ENCODE measurements around the gene PTPRN2.

The PTPRN2 gene

DNA sequence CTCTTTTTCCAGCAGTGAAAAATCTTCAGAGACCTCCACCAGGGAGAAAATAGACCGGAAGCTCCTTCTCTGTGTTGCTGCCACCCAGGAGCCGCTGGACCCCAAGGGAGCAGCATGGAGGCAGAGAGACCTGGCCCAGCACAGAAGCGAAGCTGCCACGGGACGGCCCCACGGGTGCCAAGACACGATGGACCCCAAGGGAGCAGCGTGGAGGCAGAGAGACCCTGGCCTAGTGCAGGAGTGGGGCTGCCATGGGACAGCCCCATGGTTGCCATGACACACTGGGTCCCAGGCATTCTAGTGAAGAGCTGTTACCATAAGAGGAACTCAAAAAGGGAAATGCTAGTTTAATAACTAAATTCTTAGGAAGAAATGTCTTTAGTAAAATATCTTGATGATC is 186.3 kb downstream of the PTPRN2 start:
- DNase-seq (ENCODE audit: low spot score) = no peak

DNA sequence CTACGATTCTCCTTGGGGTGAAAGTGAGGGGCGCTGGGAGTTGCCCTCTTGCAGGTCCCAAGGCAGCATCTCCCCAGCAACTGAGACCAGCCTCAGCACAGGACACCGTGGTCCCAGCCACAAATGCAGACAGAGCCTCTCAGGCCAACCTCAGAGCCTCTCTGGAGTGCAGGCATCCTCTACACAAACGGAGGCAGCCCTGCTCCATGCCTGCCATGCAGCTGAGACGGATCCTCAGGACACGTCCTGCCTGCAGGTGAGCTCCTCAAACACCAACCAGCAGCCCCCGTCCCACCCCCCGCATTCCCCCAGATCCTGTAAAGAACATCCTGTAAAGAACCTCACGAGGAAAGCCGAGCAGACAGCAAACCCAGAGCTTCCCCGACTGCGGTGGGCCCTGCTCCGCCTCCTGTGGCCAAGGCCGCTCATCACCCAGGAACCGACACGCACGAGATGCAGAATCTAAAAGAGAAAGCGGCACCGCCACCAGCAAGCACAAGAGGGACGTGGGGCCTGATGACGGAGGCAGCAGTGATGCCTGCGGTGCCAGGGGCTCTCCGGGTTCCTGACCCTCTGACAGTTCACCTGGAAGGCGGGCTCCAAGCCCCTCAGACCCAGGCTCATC is 186.9 kb downstream of the PTPRN2 start:
- no peak for DNase-seq (ENCODE audit: low spot score)

- DNase-seq (ENCODE audit: low spot score) = no peak
Observed at GRCh38 chr7:158399762-158400161, 187.9 kb downstream of the PTPRN2 start.

DNA sequence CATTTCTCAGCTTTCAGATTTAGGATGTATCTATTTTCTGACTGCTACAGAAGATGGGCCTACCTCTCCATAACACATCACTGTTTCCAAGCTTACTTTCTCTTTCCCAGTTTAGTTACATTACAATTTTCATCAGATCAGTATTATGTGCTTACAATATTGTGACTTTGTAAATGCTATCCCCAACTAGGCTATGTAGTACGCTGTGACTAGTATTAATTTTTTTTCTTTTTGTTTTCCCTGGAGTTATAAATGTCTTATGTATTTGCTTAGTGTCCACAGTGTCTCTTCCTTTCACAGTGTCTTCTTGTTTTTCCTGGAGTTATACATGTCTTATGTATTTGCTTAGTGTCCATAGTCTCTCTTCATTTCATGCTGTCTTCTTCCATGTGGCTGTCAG is 188.9 kb downstream of the PTPRN2 start:
- no peak for DNase-seq (ENCODE audit: low spot score)

DNA sequence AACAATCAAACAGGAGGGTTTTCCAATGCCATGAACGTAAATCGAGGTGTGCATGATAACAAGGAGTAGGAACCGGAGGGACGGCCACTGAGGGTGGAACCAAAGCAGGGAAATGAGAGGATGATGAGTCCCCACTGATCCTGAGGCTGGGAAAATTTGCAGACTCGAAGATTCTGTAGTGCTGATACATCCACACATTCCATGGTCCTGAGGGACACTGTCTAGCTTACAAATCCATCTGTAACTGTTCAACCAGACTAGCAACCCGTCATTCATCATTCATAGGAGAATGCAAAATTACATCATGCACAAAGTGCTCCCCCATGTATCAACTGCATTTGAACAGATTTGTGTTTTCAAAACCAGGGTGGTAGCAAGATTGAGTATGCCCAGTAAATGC is 189.7 kb downstream of the PTPRN2 start:
- no peak for DNase-seq (ENCODE audit: low spot score)

DNA sequence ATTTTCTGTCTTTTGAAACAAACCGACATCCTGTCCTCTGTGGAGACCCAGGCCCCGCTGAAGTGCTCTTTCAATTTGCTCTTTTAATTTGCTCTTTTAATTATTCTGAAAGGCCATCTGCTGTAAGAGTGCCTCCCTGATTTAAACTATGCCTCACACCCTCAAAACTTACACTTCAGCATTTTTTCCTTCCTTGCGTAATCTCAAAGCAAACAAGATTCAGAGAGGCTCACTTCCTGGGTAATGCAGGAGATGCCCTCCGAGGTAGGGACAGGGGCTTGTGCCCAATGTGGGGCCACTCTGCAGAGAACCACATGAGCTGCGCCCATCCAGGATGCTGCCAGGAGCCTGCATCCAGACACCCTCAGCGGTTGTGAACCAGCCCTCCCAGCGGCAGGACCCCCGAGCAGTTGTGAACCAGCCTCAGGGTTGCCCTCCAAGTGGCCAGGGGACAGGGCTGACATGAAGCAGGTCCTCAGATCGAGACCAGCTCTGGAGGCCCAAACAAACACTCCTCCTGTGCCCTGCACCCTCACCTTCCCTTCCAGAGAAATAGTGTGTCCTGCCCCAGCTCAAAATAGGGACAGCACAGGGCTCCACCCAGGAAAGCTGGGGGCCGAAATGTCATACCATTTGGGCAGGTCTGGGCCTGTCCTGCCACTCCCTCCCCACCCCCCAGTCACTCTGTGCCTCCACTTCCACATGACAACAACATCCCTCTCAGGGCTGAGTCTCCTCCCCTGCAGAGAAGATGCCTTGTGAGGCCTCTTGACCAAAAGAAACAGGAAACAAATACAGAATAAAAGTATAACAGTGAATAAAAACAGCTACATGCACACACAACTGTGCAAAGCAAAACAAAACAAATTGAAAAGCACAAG is 190.4 kb downstream of the PTPRN2 start:
- DNase-seq (ENCODE audit: low spot score) = no peak

- no peak for DNase-seq (ENCODE audit: low spot score)
Observed at GRCh38 chr7:158396301-158396905, 191.2 kb downstream of the PTPRN2 start.

DNA sequence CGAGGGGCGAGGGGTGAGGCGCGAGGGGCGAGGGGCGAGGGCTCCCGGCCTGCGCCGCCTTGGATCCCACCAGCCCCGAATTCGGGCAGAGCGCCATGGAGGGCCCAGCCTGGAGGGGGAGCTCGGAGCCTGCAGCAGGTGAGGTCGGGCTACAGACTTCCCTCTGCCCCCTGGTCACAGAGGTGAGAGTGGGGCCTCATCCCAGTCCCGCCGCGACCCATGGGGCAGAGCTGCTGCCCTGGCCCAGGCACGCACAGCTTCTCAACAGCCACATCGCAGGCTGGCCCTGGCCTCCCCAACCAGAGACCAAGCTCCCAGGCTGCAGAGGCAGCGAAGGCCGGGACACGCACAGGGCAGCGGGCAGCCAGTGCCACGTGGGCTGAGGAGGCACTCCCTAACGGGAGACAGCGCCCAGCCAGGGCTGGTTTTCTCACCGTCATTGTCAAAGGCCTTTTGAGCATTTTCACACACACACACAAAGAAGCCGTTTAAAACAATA is 191.8 kb downstream of the PTPRN2 start:
- no peak for DNase-seq (ENCODE audit: low spot score)

DNA sequence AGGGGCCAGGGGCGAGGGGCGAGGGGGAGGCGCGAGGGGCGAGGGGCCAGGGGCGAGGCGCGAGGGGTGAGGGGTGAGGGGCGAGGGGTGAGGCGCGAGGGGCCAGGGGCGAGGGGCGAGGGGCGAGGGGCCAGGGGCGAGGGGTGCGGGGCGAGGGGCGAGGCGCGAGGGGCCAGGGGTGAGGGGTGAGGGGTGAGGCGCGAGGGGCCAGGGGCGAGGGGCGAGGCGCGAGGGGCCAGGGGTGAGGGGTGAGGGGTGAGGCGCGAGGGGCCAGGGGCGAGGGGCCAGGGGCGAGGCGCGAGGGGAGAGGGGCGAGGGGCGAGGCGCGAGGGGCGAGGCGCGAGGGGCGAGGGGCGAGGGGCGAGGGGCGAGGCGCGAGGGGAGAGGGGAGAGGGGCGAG is 192.3 kb downstream of the PTPRN2 start:
- DNase-seq (ENCODE audit: low spot score) = no peak

DNA sequence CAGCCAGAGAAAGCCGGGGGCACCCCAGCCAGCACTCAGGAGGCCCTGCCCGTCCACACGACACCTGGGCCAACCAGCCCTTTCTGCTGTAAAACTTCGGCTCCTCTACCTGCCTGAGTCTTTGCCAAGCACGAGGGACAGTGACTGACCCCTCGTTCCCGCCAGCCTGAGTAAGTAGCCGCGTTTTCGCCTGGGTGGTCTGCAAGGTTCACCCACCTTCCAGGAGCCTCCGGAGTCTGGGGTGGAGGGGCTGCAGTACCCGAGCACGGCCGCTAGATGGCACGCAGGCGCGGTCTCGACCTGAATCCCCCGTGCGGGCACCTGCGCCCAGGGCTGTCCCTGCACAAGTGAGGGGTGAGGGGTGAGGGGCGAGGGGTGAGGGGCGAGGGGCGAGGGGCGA is 192.7 kb downstream of the PTPRN2 start:
- no peak for DNase-seq (ENCODE audit: low spot score)

DNA sequence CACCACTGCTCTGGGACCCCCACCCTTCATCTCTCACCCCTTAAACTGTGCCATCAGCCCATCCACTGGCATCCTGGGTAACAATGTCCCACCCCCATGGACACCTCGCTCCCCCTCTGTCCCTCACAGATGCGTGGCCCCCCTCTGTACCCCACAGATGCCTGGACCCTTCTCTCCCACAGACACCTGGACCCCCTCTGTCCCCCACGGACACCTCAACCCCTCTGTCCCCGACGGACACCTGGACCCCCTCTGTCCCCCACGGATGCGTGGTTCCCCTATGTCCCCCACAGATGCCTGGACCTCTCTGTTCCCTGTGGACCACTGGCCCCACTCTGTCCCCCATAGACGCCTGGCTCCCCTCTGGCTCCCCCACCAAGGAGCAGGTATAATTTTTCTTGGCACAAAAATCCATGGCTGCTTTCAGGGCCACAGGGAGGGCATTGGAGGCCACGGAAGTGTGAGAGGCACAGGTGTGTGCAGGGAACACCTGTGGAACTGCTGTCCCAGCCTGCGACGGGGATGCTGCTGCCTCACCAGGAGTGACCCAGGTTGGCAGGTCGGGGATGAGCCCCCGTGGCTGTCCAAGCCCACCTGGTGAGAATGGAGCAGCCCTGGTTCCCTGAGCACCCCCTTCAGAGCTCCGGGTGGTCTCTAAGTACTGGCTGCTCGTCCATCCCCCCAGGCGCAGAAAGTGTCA is 193.5 kb downstream of the PTPRN2 start:
- DNase-seq (ENCODE audit: low spot score) = no peak

DNA sequence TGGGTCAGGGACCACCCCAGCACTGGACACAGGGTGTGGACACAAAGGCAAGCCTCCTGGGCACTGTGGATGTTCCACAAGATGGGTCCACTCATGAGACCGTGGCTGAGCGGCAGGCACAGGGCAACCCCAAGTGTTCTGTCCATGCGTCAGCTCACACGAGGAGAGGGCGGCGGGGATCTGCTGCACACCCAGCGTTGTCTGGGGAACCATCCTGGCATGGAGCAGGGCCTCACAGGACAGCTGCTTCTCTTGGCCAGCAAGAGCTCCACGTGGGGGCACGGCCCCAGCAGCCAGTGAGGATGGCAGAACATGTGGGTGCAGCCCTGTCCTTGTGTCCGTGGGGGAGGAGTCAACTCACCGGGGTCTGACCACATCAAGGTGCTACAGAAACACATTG is 195.4 kb downstream of the PTPRN2 start:
- no peak for DNase-seq (ENCODE audit: low spot score)

- no peak for DNase-seq (ENCODE audit: low spot score)
Observed at GRCh38 chr7:158391541-158391940, 196.1 kb downstream of the PTPRN2 start.

GRCh38 chr7:158391141-158391540 is 196.5 kb downstream of the PTPRN2 start:
- DNase-seq (ENCODE audit: low spot score) = no peak

GRCh38 chr7:158390460-158390859 is 197.2 kb downstream of the PTPRN2 start:
- no peak for DNase-seq (ENCODE audit: low spot score)

GRCh38 chr7:158389514-158390425 is 197.9 kb downstream of the PTPRN2 start:
- DNase-seq (ENCODE audit: low spot score) = no peak

DNA sequence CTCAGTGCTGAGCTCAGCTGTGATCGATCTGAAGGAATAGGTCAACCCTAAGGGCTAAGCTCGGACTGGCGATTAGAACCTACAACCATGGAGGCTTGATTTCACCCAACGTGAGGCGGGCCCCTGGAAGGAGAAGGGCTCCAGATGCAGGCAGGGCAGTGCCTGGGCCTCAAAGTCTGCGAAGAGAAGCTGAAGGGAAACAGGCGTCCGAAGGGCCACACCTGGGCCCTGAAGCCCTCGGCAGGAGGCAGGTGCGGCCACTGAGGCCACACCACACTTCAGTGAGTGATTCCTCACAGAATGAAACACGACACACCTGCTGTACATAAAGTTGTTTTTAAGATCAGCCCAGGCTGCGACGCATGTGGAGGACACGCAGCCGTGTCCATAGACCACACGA is 198.7 kb downstream of the PTPRN2 start:
- no peak for DNase-seq (ENCODE audit: low spot score)

- no peak for DNase-seq (ENCODE audit: low spot score)
Observed at GRCh38 chr7:158388072-158388471, 199.6 kb downstream of the PTPRN2 start.

GRCh38 chr7:158387546-158387891 is 200.1 kb downstream of the PTPRN2 start:
- DNase-seq (ENCODE audit: low spot score) = no peak

GRCh38 chr7:158386866-158387545 is 200.6 kb downstream of the PTPRN2 start:
- DNase-seq (ENCODE audit: low spot score) = no peak

DNA sequence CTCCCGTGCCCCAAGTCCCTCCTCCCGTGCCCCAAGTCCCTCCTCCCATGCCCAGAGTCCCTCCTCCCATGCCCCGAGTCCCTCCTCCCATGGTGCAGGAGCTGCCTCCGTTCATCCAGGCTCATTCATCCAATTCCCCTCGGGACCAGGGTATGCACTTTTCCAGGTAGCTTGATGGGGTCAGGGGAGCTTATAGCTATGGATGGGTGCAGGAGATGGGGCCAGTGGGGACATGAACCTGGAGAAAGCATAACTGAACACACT is 201.3 kb downstream of the PTPRN2 start:
- DNase-seq (ENCODE audit: low spot score) = no peak
